ENCODE results near the gene CELA1.

Gene CELA1

GRCh38 chr12:51346581-51346980 lies at the start of gene CELA1:
TSS of gene CELA1 (minus strand) at chr12:51346679. CDS start at chr12:51346638, 41 bp downstream.
- DNase-seq, result no peak

GRCh38 chr12:51395283-51396230 lies 49.1 kb upstream of the CELA1 start:
- no peak for DNase-seq

DNA sequence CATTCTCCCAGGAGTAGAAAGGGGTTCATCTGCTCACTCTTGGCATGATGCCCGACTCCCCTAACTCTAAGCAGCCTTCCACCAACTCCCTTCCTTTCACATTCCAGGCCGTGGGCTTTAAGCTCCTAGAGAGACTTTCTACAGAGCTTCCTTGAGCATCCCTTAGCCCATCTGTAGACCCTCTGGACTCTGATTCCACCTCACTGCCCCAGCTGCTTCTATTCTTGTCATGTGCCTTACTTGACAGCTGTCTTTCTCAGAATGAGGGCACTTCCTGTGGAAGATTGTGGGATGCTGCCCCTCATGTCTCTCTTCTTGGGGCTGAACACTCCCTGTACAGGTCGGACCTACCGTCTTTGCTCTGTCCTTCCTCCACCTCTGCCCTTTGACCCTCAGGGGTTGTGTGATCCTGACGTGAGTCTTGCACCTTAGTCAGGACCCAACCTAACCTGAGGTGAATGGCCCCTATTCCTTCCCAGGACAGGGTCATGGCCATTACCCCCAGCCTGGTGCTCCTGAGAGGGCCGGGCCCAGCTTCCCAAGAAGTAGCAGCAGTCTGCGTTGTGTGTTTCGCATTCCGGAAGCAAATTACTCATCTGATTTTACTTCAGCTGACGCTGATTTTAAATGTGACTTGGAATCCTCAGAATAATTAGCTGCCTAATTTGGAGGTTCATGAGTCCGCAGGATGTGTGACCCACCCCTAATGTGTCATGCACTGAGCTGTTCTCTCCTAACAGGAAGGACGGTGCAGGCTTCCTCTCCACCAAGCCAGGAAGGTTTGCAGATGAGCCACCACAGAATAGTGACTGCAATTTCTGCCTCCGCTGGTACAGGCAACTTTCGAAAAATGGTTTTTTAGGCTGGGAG lies 47.4 kb upstream of the CELA1 start:
- DNase-seq, result no peak

GRCh38 chr12:51392556-51393237 lies 46.2 kb upstream of the CELA1 start:
- DNase-seq, result no peak

GRCh38 chr12:51391283-51392123 lies 45.0 kb upstream of the CELA1 start, which contains the start of gene GALNT6:
TSS of gene GALNT6 (minus strand) at chr12:51391406. CDS start at chr12:51379781, 11,625 bp downstream.
- DNase-seq, result no peak

- DNase-seq, result no peak
Measured at GRCh38 chr12:51390891-51391282, 44.4 kb upstream of the CELA1 start.

DNA sequence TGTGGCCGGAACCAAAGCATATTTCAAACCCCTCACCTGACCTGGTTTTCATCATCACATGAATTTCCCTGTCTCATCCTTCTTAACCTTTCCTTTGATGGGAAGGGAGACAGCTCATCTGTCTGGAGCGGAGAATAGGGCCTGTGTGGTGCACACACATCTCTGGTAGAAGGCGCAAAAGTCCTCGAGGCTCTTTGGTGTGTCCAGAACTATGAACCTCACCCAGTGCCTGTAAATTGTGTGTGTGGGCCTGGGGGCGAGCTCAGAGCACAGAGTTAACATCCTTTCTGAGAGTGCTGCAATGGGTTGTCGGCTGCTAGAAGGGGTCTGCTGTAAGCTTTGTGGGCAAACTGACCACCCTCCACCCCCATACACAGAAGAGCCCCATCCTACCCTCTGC lies 44.0 kb upstream of the CELA1 start:
- DNase-seq, result no peak

GRCh38 chr12:51389302-51389999 lies 43.0 kb upstream of the CELA1 start:
- no peak for DNase-seq

GRCh38 chr12:51388846-51389245 lies 42.4 kb upstream of the CELA1 start:
- DNase-seq, result no peak

GRCh38 chr12:51388069-51388799 lies 41.8 kb upstream of the CELA1 start:
- DNase-seq, result no peak

DNA sequence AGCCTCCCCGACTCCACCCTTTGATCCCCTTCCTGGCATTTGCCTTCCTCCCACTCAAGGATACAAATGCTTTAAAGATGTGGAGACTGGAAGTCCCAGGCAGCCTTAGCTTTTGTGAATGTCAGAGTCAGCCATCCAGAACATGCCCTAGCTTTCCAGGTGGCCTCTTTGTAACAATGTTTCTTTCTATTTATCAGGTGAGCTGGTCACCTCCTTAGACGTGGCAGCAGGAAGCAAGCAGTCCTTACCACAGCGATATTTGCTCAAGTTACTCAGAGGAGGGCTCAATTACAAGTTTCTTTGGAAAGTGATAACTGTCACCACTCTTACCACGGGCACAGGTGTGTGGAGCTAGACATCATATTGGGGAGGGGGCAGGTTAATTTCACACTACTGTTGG lies 39.9 kb upstream of the CELA1 start:
- no peak for DNase-seq

- no peak for DNase-seq
Measured at GRCh38 chr12:51383269-51383905, 36.9 kb upstream of the CELA1 start.

- DNase-seq, result no peak
Measured at GRCh38 chr12:51382173-51382572, 35.7 kb upstream of the CELA1 start.

DNA sequence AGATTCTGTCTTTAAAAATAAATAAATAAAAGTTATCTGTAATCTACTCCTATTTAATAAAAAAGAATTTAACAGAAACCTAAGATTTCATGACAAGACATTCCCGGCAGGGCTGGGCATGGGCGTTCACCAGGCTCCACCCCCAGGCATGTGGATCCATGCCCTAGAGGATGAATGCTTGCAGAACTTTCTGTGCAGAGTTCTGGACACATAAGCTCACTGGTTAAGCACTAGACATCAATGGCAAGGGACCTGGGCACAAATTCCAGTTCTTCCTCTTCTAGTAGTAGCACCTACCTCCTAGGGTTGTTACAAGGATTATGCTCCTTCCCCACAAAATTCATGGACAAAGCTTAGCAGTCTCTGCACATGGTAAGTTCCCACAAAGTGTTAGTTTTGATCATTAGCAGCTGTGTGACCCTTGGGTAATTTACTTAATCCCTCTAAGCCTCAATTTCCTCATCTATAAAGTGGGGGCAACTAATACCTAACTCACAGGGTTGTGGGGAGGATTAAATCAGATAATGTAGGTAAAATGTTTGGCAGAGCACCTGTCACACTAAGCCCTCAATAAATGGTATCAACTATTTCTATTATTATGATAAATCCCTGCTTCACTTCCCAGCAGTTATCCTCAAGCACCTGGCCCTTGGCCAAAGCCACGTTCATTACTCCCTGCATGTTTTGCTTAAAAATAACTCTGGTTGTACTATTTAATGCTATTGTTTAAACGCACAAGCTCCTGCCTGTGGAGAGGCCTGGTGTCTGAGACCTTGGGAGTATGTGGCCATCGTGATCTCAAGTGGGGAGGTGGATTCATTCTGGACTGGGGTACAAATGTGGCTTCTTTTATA lies 35.0 kb upstream of the CELA1 start:
- no peak for DNase-seq

DNA sequence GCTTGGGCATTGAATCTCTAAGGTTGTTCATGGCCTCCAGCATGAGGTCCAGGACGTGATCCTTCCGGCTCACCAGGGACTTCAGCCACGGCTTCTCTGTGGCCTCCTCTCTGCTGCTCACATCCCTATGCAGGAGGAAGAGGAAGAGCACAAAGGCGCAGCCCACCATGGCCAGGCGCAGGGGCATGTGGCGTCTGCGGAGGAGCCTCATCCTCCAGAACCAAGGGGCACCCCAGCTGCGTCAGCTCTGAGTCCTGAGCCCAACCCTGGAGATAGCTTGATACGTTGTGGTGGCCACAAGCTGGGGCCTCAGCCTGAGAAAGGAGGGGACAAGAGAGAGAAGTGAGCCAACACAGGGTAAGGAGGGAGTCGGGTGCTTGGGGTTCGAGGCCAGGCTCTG lies 33.1 kb upstream of the CELA1 start:
- DNase-seq, result no peak

- DNase-seq, result no peak
Measured at GRCh38 chr12:51378749-51379148, 32.3 kb upstream of the CELA1 start.

- no peak for DNase-seq
Measured at GRCh38 chr12:51377099-51377984, 30.9 kb upstream of the CELA1 start.

GRCh38 chr12:51374856-51375255 lies 28.4 kb upstream of the CELA1 start:
- DNase-seq, result no peak
